OCI-M2 (cell line): ENCODE measurements around the gene MOB3A.
"Not testable (repeated sequence)": the region's sequence is repeated elsewhere in the genome, so short reads cannot be mapped to it uniquely, and the experiment has no call there.

Source experiments
- DNase-seq: peaks from one replicate; lab custom pipeline; 2025; ENCODE audit not compliant: unreplicated experiment; lab: John Stamatoyannopoulos, UW

Gene MOB3A

GRCh38 chr19:2096034-2096479 is at the start of gene MOB3A:
MOB3A (minus strand) TSS chr19:2096326; CDS start chr19:2078560, 17,766 bp downstream.
- DNase-seq, result no peak

- no peak for DNase-seq
These were observed 49.7 kb upstream of the MOB3A start for GRCh38 chr19:2145831-2146241.

GRCh38 chr19:2144190-2144589 is 48.1 kb upstream of the MOB3A start:
- DNase-seq, result no peak

- no peak for DNase-seq
These were observed 46.2 kb upstream of the MOB3A start for GRCh38 chr19:2142173-2142829.

- no peak for DNase-seq
These were observed 44.0 kb upstream of the MOB3A start for GRCh38 chr19:2140138-2140569.

- no peak for DNase-seq
These were observed 43.4 kb upstream of the MOB3A start for GRCh38 chr19:2139385-2140137.

- no peak for DNase-seq
These were observed 42.1 kb upstream of the MOB3A start for GRCh38 chr19:2138061-2138728.

DNA sequence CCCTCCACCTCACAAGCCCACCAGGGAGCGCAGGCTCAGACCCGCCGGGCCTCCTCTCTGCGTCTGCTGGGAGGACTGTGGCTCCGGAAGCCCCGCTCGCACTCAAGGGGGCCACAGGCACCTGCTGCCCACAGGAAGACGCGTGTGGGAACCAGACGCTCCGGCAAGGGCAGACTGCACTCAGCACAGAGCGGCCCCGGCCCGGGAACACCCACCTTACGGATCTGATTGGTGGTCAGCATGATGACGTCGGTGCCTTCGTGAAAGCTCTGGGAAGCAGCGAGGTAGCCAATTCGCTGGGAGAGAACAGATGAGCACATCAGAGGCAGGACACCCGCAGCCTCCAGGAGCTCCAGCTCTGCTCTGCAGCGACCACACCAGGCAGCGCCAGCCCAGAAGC is 40.7 kb upstream of the MOB3A start:
- no peak for DNase-seq

GRCh38 chr19:2135474-2136402 is 39.6 kb upstream of the MOB3A start:
- DNase-seq, result no peak

- DNase-seq, result no peak
These were observed 36.8 kb upstream of the MOB3A start for GRCh38 chr19:2132731-2133490.

GRCh38 chr19:2132191-2132590 is 36.1 kb upstream of the MOB3A start:
- no peak for DNase-seq

- not testable (repeated sequence) for DNase-seq
These were observed 35.2 kb upstream of the MOB3A start for GRCh38 chr19:2131012-2131975.

GRCh38 chr19:2129892-2130770 is 34.0 kb upstream of the MOB3A start:
- DNase-seq, result no peak

GRCh38 chr19:2129486-2129885 is 33.4 kb upstream of the MOB3A start:
- no peak for DNase-seq

DNA sequence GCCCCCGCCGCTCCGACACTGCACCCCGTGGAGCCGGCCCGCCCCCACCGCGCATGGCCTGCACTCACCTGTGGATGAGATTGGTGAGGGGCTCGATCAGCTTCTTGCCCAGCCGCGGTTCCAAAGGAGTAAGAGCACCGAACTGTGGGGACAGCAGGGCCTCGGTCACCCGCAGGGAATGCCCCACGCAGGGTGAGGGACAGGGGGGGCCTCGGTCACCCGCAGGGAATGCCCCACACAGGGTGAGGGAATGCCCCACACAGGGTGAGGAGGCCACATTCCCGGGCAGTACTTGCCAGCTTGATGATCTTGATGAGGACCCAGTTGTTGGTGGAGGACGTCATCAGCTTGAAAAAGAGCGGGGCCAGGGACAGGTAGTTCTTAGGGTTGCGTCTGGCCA is 32.9 kb upstream of the MOB3A start:
- DNase-seq, result no peak

DNA sequence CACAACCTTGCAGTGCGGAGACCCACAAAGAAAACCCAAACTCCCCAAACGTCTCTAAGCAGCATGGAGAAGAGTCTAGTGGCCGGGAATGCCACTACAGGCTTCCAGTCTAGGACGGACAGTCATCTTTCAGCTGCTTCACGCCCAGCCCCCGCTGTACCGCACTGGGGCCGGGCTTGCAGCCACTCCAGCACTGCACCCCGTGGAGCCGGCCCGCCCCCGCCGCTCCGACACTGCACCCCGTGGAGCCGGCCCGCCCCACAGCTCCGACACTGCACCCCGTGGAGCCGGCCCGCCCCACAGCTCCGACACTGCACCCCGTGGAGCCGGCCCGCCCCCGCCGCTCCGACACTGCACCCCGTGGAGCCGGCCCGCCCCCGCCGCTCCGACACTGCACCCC is 32.1 kb upstream of the MOB3A start:
- not testable (repeated sequence) for DNase-seq

DNA sequence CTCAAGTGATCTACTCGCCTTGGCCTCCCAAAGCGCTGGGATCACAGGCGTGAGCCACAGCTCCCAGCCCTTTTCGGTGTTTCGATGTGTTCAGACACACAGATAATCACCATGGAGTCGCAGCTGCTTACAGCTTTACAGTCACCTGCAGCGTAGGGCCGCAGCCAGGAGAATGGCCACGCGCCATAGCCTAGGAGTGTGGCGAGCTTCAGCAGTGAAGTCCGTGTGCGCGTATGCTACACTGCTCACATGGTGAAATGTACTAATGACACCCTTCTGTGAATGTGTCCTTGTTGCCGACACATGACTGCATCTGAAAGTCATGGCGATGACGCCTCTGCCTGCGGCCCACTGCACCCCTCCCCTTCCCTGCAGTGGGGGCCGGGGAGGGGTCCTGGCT is 31.6 kb upstream of the MOB3A start:
- DNase-seq, result no peak
